DND-41 (cell line): ENCODE results near the gene HIC1.

Source experiments
- ATAC-seq: fragments of 200-7000 bp; cut with Tn5 transposase; 3 replicates; pipeline ENCODE4 v1.9.1; 2021; ENCODE audit warnings: low read depth; ENCODE audit not compliant: insufficient read depth
- DNase-seq: peaks from one replicate; pipeline ENCODE4 v3.0.0-alpha.2; 2020
- H2AFZ ChIP-seq: 2 replicates; pipeline ENCODE4 v1.6.0; 2012; ENCODE audit warnings: low read depth, low read length
- H3K27ac ChIP-seq: 2 replicates; pipeline ENCODE4 v1.5.1; 2012; ENCODE audit warnings: low read length, inconsistent platforms
- H3K27me3 ChIP-seq: fragments of 200-600 bp; sonication (generic); 2 replicates; pipeline ENCODE4 v1.6.0; 2012; ENCODE audit warnings: low read length, mild to moderate bottlenecking, inconsistent platforms; ENCODE audit not compliant: insufficient read depth, poor library complexity
- H3K36me3 ChIP-seq: 2 replicates; pipeline ENCODE4 v1.5.1; 2012; ENCODE audit warnings: low read length, inconsistent platforms; ENCODE audit not compliant: insufficient read depth
- H3K4me1 ChIP-seq: 2 replicates; pipeline ENCODE4 v1.5.1; 2012; ENCODE audit warnings: mild to moderate bottlenecking, low read length; ENCODE audit not compliant: insufficient read depth
- H3K4me2 ChIP-seq: 2 replicates; pipeline ENCODE4 v1.6.0; 2012; ENCODE audit warnings: mild to moderate bottlenecking, moderate library complexity, low read length, inconsistent platforms; ENCODE audit not compliant: insufficient read depth
- H3K4me3 ChIP-seq, 2 experiments: fragments of 200-600 bp in 1 of 2; shearing (Covaris generic) in 1 of 2; 2 replicates each; pipeline ENCODE4 v1.5.1; 2012 to 2016; ENCODE audit warnings: inconsistent platforms in 2 of 2, low read length in 2 of 2, mild to moderate bottlenecking in 2 of 2, low read depth in 1 of 2, moderate library complexity in 1 of 2
- H3K79me2 ChIP-seq: 2 replicates; pipeline ENCODE4 v1.6.0; 2012; ENCODE audit warnings: low read length, inconsistent platforms; ENCODE audit not compliant: insufficient read depth
- H3K9ac ChIP-seq: 2 replicates; pipeline ENCODE4 v1.6.0; 2012; ENCODE audit warnings: low read depth, mild to moderate bottlenecking, inconsistent platforms, low read length, moderate library complexity
- H3K9me3 ChIP-seq: 2 replicates; pipeline ENCODE4 v1.5.1; 2012; ENCODE audit warnings: low read length, moderate library complexity, mild to moderate bottlenecking, inconsistent platforms; ENCODE audit not compliant: insufficient read depth, severe bottlenecking
- H4K20me1 ChIP-seq: 2 replicates; pipeline ENCODE4 v1.6.0; 2012; ENCODE audit warnings: low read length; ENCODE audit not compliant: insufficient read depth
- EZH2 ChIP-seq: IDR thresholded peaks from 3 replicates; pipeline ENCODE4 v1.6.1; 2012; ENCODE audit warnings: borderline replicate concordance, low read depth, mild to moderate bottlenecking, moderate library complexity, low read length, inconsistent platforms; ENCODE audit not compliant: severe bottlenecking
- TF ChIP-seq, protein P1 (sequence below): IDR thresholded peaks from 2 replicates; pipeline ENCODE4 v1.5.1; 2012; ENCODE audit warnings: borderline replicate concordance, low read length, moderate library complexity, mild to moderate bottlenecking; ENCODE audit not compliant: poor library complexity, severe bottlenecking; ENCODE audit errors: extremely low read depth

Gene HIC1

DNA sequence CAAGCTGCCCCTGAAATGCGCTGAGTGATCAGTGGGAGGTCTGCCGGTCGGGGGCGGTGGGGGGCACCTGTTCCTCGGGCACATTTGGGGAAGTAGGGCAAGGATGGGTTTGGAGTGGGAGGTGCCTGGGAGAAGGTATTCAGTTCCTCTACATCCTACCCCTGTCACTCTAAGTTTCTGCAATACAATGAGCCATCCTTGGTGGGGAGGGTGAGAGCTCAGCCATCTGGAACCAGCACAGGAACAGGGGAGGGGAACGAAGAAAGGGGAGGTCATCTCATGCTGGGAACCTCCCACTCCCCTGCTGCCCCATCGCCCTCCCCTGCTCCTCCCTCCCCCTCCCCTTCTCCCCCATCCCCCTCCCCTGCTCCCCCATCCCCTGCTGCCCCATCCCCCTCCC lies 20.7 kb upstream of the HIC1 start:
- DNase-seq, result no peak
- no peak overlapping the region for H3K9ac ChIP-seq
- no peak overlapping the region for H3K4me2 ChIP-seq
- no peak for TF ChIP-seq EZH2
- TF ChIP-seq, protein P1, sequence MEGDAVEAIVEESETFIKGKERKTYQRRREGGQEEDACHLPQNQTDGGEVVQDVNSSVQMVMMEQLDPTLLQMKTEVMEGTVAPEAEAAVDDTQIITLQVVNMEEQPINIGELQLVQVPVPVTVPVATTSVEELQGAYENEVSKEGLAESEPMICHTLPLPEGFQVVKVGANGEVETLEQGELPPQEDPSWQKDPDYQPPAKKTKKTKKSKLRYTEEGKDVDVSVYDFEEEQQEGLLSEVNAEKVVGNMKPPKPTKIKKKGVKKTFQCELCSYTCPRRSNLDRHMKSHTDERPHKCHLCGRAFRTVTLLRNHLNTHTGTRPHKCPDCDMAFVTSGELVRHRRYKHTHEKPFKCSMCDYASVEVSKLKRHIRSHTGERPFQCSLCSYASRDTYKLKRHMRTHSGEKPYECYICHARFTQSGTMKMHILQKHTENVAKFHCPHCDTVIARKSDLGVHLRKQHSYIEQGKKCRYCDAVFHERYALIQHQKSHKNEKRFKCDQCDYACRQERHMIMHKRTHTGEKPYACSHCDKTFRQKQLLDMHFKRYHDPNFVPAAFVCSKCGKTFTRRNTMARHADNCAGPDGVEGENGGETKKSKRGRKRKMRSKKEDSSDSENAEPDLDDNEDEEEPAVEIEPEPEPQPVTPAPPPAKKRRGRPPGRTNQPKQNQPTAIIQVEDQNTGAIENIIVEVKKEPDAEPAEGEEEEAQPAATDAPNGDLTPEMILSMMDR, result no peak
- H2AFZ ChIP-seq, result no peak overlapping the region
- peaks cover 39% of the 10 kb centered on the region for H3K36me3 ChIP-seq
- no peak for ATAC-seq
- H3K4me1 ChIP-seq, result peaks cover 26% of the 10 kb centered on the region
- peaks cover 16% of the 10 kb centered on the region; the same call in 1 of the 2 replicates for H4K20me1 ChIP-seq
- no peaks in the 10 kb centered on the region for H3K27me3 ChIP-seq
- H3K79me2 ChIP-seq, result peaks cover 23% of the 10 kb centered on the region
- no peaks in the 10 kb centered on the region for H3K9me3 ChIP-seq
- no peak overlapping the region for H3K4me3 ChIP-seq
- no peak overlapping the region for H3K27ac ChIP-seq

DNA sequence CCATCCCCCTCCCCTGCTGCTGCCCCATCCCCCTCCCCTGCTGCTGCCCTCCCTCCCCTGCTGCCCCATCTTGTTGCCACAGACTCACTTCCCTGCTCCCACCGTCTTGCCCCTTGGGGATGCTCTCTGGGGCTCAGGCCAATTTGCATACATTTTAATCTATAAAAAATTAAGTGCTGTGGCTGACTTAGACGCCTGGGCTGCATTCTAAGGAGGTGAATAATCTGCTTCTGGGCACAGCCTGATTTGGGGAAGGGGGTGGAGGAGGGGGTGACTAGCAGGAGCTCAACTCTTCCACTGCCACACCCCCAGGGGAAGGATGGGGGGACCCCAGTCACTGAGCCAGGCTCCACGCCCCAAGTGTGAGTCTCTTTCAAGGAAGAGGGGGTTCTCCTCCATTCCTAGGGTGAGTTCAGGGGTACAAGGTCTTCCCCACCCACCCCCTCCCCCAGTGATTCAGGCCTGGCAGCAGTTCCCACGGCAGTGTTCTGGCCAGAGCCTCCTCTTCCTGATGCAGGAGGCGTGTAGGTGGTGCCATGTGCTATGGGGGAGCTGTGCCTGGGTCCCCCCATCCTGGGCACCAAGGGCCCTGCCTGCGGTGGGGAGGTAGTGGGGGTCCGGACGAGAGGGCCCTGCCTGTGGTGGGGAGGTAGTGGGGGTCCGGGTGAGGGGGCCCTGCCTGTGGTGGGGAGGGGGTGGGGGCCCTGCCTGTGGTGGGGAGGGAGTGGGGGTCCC lies 19.9 kb upstream of the HIC1 start:
- H3K4me2 ChIP-seq, result no peak overlapping the region
- H3K27ac ChIP-seq, result no peak overlapping the region
- ATAC-seq, result no peak
- DNase-seq, result no peak
- H4K20me1 ChIP-seq, result peaks cover 13% of the 10 kb centered on the region; the same call in 1 of the 2 replicates
- no peak overlapping the region for H2AFZ ChIP-seq
- peaks cover 23% of the 10 kb centered on the region for H3K79me2 ChIP-seq
- no peaks in the 10 kb centered on the region for H3K9me3 ChIP-seq
- H3K27me3 ChIP-seq, result no peaks in the 10 kb centered on the region
- peaks cover 44% of the 10 kb centered on the region for H3K36me3 ChIP-seq
- peaks cover 20% of the 10 kb centered on the region for H3K4me1 ChIP-seq
- no peak overlapping the region for H3K9ac ChIP-seq
- H3K4me3 ChIP-seq, result no peak overlapping the region
- TF ChIP-seq EZH2, result no peak
- TF ChIP-seq, protein P1, result no peak

DNA sequence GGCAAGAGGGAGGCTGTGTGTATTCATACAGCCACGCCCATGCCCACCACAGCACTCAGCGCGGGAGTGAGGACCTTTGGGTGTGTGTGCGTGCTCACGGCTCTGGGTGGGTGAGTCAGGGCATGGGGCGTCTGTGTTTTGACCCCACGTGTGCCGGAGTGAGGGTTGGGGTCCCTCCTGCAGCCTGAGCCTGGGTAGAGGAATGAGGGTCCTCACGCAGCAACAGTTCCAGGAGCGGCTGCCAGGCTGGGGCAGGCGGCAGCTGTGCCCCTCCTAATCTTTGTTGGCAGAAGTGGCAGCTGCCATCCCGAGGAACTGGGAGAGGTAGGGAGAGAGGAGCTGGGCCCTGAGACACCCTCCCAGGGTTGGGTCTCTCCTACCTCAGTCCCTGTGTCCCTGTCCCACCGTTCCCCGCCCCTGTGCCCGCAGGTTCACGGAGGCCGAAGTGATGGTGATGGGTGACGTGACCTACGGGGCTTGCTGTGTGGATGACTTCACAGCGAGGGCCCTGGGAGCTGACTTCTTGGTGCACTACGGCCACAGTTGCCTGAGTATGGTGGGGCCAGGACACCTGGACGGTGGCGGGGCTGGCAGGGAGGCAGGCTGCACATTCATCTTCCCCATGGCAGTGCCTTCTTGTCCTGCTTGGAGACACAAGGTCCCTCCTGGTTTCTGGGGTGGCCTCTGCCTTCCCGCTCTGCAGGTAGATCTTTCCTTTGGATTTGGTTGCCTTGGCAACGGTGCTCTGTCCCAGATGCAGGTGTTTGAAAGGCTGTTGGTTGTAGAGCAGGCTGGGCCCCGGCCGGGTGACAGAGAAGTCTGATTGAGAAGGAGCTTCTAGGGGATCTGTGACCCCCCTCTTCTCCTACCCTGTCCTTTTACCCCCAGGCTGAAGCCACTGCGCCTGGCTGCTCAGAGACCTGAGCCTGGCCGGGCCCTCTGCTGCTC lies 19.1 kb upstream of the HIC1 start:
- Histone ChIP-seq H3K4me3 (no peak overlapping the region), H3K9ac (no peak overlapping the region), H3K36me3 (peaks cover 52% of the 10 kb centered on the region), H3K4me2 (no peak overlapping the region), H3K79me2 (peaks cover 15% of the 10 kb centered on the region), H2AFZ (no peak overlapping the region), H3K4me1 (peaks cover 17% of the 10 kb centered on the region), H3K27me3 (no peaks in the 10 kb centered on the region), H4K20me1 (peaks cover 13% of the 10 kb centered on the region; the same call in 1 of the 2 replicates), H3K27ac (no peak overlapping the region), H3K9me3 (no peaks in the 10 kb centered on the region)
- DNase-seq, result no peak
- TF ChIP-seq, protein P1, result no peak
- TF ChIP-seq EZH2, result no peak
- no peak for ATAC-seq
